Type B pancreatic cell (in vitro differentiated cells): Measurements from ENCODE around the gene CREB3. TPM values are rescaled to one million over a fixed set of nuclear protein-coding genes. Genes with fewer than 3 reads are reported as not detected.

Experiments
- DNase-seq: peaks from one replicate; pipeline ENCODE4 v3.0.0; 2021; ENCODE audit warnings: mixed read lengths; ENCODE audit not compliant: unreplicated experiment; ENCODE audit errors: extremely low spot score
- H3K27ac Mint-ChIP-seq: 2 replicates; pipeline ENCODE4 v1.8.0; 2021; ENCODE audit warnings: mild to moderate bottlenecking, mixed read lengths
- H3K27me3 Mint-ChIP-seq: 2 replicates; pipeline ENCODE4 v1.8.0; 2021; ENCODE audit warnings: mixed read lengths
- H3K36me3 Mint-ChIP-seq: 2 replicates; pipeline ENCODE4 v1.8.0; 2021; ENCODE audit warnings: mixed read lengths
- H3K4me1 Mint-ChIP-seq: one replicate; pipeline ENCODE4 v1.8.0; 2021; ENCODE audit warnings: mixed read lengths; ENCODE audit not compliant: unreplicated experiment
- H3K4me3 Mint-ChIP-seq: 2 replicates; pipeline ENCODE4 v1.8.0; 2021; ENCODE audit warnings: mild to moderate bottlenecking, mixed read lengths
- H3K9me3 Mint-ChIP-seq: 2 replicates; pipeline ENCODE4 v1.8.0; 2021; ENCODE audit warnings: mixed read lengths
- CTCF ChIP-seq: fragments of 200-600 bp; sonication (generic); conservative IDR thresholded peaks from 2 replicates; pipeline ENCODE4 v1.5.0; 2021; ENCODE audit warnings: antibody characterized with exemption, mild to moderate bottlenecking
- total RNA-seq: library from RNA; stranded (reverse); gene quantifications from 2 replicates; pipeline ENCODE4 v1.2.1, GENCODE V29; 2021; ENCODE audit warnings: low replicate concordance

CREB3 gene
- total RNA-seq, 1 donor from 2014 or later = 29.1 TPM

GRCh38 chr9:35728041-35728971 is 4.2 kb upstream of the CREB3 start:
- no peaks in the 10 kb centered on the region for H3K27me3 Mint-ChIP-seq
- peaks cover 13% of the 10 kb centered on the region for H3K4me1 Mint-ChIP-seq
- no peak for TF ChIP-seq CTCF
- DNase-seq = no peak
- no peak overlapping the region for H3K4me3 Mint-ChIP-seq
- H3K9me3 Mint-ChIP-seq = no peaks in the 10 kb centered on the region
- peaks cover 15% of the 10 kb centered on the region for H3K36me3 Mint-ChIP-seq
- no peak overlapping the region for H3K27ac Mint-ChIP-seq

- TF ChIP-seq CTCF = no peak
- DNase-seq = no peak
- H3K27me3 Mint-ChIP-seq = no peaks in the 10 kb centered on the region
- no peak overlapping the region for H3K4me3 Mint-ChIP-seq
- H3K9me3 Mint-ChIP-seq = no peaks in the 10 kb centered on the region
- H3K4me1 Mint-ChIP-seq = peaks cover 16% of the 10 kb centered on the region
- peaks cover 17% of the 10 kb centered on the region for H3K36me3 Mint-ChIP-seq
- H3K27ac Mint-ChIP-seq = no peak overlapping the region
Observed at GRCh38 chr9:35729101-35729500, 3.4 kb upstream of the CREB3 start.

GRCh38 chr9:35729700-35730485 is 2.6 kb upstream of the CREB3 start:
- Mint-ChIP-seq H3K27ac (no peak overlapping the region), H3K4me3 (no peak overlapping the region), H3K27me3 (no peaks in the 10 kb centered on the region), H3K4me1 (peaks cover 16% of the 10 kb centered on the region), H3K36me3 (peaks cover 11% of the 10 kb centered on the region), H3K9me3 (no peaks in the 10 kb centered on the region)
- peak; percentile 72 for TF ChIP-seq CTCF
- no peak for DNase-seq

GRCh38 chr9:35730486-35730854 is 2.0 kb upstream of the CREB3 start:
- Mint-ChIP-seq H3K27ac (no peak overlapping the region), H3K36me3 (peaks cover 15% of the 10 kb centered on the region), H3K4me3 (no peak overlapping the region), H3K4me1 (peaks cover 16% of the 10 kb centered on the region), H3K27me3 (no peaks in the 10 kb centered on the region), H3K9me3 (no peaks in the 10 kb centered on the region)
- no peak for DNase-seq
- TF ChIP-seq CTCF = no peak

- no peaks in the 10 kb centered on the region for H3K9me3 Mint-ChIP-seq
- DNase-seq = no peak
- TF ChIP-seq CTCF = no peak
- peaks cover 20% of the 10 kb centered on the region for H3K36me3 Mint-ChIP-seq
- H3K4me3 Mint-ChIP-seq = no peak overlapping the region
- no peak overlapping the region for H3K27ac Mint-ChIP-seq
- H3K4me1 Mint-ChIP-seq = peaks cover 16% of the 10 kb centered on the region
- no peaks in the 10 kb centered on the region for H3K27me3 Mint-ChIP-seq
Observed at GRCh38 chr9:35731415-35732184, 866 bp upstream of the CREB3 start.
